Hepatocyte (in vitro differentiated cells): ENCODE measurements around the gene CHST8. TPM values are rescaled to one million over a fixed set of nuclear protein-coding genes. Genes with fewer than 3 reads are reported as not detected.

Source experiments
- DNase-seq: peaks from one replicate; pipeline ENCODE4 v3.0.0-alpha.2; 2016; ENCODE audit warnings: low spot score
- H2AFZ ChIP-seq: fragments of 200-600 bp; sonication (generic); 2 replicates; pipeline ENCODE4 v1.6.0; 2016; ENCODE audit warnings: antibody characterized with exemption, mild to moderate bottlenecking
- H3K27ac ChIP-seq: fragments of 200-600 bp; sonication (generic); 2 replicates; pipeline ENCODE4 v1.5.1; 2016; ENCODE audit warnings: mild to moderate bottlenecking
- H3K27me3 ChIP-seq: fragments of 200-600 bp; sonication (generic); 2 replicates; pipeline ENCODE4 v1.6.1; 2016
- H3K36me3 ChIP-seq: fragments of 200-600 bp; sonication (generic); replicated peaks from 2 replicates; pipeline ENCODE4 v1.5.1; 2016; ENCODE audit warnings: low read depth; ENCODE audit not compliant: insufficient read depth
- H3K4me1 ChIP-seq: fragments of 200-600 bp; sonication (generic); 2 replicates; pipeline ENCODE4 v1.5.1; 2016; ENCODE audit warnings: mild to moderate bottlenecking, moderate library complexity; ENCODE audit not compliant: insufficient read depth
- H3K4me2 ChIP-seq: fragments of 200-600 bp; sonication (generic); 2 replicates; pipeline ENCODE4 v1.6.0; 2016
- H3K4me3 ChIP-seq: fragments of 200-600 bp; sonication (generic); 2 replicates; pipeline ENCODE4 v1.5.1; 2016; ENCODE audit warnings: mild to moderate bottlenecking
- H3K79me2 ChIP-seq: fragments of 200-600 bp; sonication (generic); 2 replicates; pipeline ENCODE4 v1.6.0; 2017; ENCODE audit warnings: mild to moderate bottlenecking
- H3K9me2 ChIP-seq: fragments of 200-600 bp; sonication (generic); replicated peaks from 2 replicates; pipeline ENCODE4 v1.6.0; 2017; ENCODE audit warnings: mild to moderate bottlenecking; ENCODE audit not compliant: insufficient read depth
- H3K9me3 ChIP-seq: fragments of 200-600 bp; sonication (generic); 2 replicates; pipeline ENCODE4 v1.5.1; 2016; ENCODE audit warnings: low read depth, mild to moderate bottlenecking
- H4K20me1 ChIP-seq: fragments of 200-600 bp; sonication (generic); 2 replicates; pipeline ENCODE4 v1.6.0; 2016; ENCODE audit warnings: mild to moderate bottlenecking; ENCODE audit not compliant: insufficient read depth, poor library complexity, severe bottlenecking
- EZH2 ChIP-seq: fragments of 200-600 bp; sonication (generic); IDR thresholded peaks from 2 replicates; pipeline ENCODE4 v1.6.1; 2016; ENCODE audit warnings: antibody characterized with exemption, mild to moderate bottlenecking, borderline replicate concordance
- EZH2phosphoT487 ChIP-seq: fragments of 200-600 bp; sonication (generic); IDR thresholded peaks from one replicate; pipeline ENCODE4 v1.6.1; 2018; ENCODE audit warnings: antibody characterized with exemption, mild to moderate bottlenecking, low read depth, moderate library complexity; ENCODE audit not compliant: unreplicated experiment, severe bottlenecking
- WGBS: methylation state at CpG from one replicate; pipeline ENCODE4 v1.1.6; 2016; ENCODE audit warnings: low lambda C conversion rate; ENCODE audit errors: missing lambda C conversion rate; 5-methylcytosine and 5-hydroxymethylcytosine counted together
- polyA plus RNA-seq: library from polyadenylated mRNA; unstranded; fragments of >200 nt; fragmentation: Nextera tagmentation; extraction: Ambion mirVana; gene quantifications from 2 replicates; pipeline ENCODE4 v1.2.1, GENCODE V29; 2016
- total RNA-seq: library from RNA; depleted of rRNA; stranded (reverse); fragments of >200 nt; gene quantifications from 2 replicates; pipeline ENCODE4 v1.2.3, GENCODE V29; 2014
- TF ChIP-seq, protein P1 (sequence below): fragments of 200-600 bp; sonication (generic); IDR thresholded peaks from 2 replicates; pipeline ENCODE4 v1.5.1; 2016; ENCODE audit warnings: antibody characterized with exemption, mild to moderate bottlenecking; ENCODE audit not compliant: poor library complexity

Gene CHST8
- total and polyA plus RNA-seq, 2 experiments from 2014 or later = 0.07 to 0.89 TPM

DNA sequence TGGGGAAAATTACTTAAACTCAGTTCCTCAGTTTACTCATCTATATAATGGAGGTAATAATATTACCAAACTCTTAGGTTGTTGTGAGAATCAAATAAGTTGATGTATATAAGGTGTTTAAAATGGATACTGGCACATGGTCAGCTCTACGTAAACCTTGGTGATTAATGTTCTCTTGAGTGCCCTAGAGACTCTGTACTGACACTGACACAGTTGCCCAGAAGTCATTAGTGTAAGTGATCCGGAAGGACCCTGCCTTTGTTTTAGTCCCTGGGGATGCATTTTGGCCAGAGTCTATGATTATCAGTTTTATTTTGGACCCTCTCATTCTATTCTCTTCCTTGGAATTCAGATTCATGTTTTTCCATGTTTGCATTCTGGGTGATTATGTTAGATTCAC lies 31.9 kb downstream of the CHST8 start:
- TF ChIP-seq, protein P1, sequence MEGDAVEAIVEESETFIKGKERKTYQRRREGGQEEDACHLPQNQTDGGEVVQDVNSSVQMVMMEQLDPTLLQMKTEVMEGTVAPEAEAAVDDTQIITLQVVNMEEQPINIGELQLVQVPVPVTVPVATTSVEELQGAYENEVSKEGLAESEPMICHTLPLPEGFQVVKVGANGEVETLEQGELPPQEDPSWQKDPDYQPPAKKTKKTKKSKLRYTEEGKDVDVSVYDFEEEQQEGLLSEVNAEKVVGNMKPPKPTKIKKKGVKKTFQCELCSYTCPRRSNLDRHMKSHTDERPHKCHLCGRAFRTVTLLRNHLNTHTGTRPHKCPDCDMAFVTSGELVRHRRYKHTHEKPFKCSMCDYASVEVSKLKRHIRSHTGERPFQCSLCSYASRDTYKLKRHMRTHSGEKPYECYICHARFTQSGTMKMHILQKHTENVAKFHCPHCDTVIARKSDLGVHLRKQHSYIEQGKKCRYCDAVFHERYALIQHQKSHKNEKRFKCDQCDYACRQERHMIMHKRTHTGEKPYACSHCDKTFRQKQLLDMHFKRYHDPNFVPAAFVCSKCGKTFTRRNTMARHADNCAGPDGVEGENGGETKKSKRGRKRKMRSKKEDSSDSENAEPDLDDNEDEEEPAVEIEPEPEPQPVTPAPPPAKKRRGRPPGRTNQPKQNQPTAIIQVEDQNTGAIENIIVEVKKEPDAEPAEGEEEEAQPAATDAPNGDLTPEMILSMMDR = no peak
- TF ChIP-seq EZH2phosphoT487 (no peak), EZH2 (no peak)
- H3K36me3 ChIP-seq = no peaks in the 10 kb centered on the region
- WGBS = 75% methylated on average over 2 of the region's 2 CpGs
- H4K20me1 ChIP-seq = no peaks in the 10 kb centered on the region
- no peak overlapping the region for H3K4me3 ChIP-seq
- no peak for DNase-seq
- H3K4me2 ChIP-seq = no peak overlapping the region
- no peaks in the 10 kb centered on the region for H3K9me2 ChIP-seq
- H3K27me3 ChIP-seq = peaks cover 10% of the 10 kb centered on the region
- no peaks in the 10 kb centered on the region for H3K79me2 ChIP-seq
- H2AFZ ChIP-seq = no peak overlapping the region
- H3K27ac ChIP-seq = no peak overlapping the region
- H3K9me3 ChIP-seq = no peaks in the 10 kb centered on the region
- H3K4me1 ChIP-seq = no peaks in the 10 kb centered on the region

DNA sequence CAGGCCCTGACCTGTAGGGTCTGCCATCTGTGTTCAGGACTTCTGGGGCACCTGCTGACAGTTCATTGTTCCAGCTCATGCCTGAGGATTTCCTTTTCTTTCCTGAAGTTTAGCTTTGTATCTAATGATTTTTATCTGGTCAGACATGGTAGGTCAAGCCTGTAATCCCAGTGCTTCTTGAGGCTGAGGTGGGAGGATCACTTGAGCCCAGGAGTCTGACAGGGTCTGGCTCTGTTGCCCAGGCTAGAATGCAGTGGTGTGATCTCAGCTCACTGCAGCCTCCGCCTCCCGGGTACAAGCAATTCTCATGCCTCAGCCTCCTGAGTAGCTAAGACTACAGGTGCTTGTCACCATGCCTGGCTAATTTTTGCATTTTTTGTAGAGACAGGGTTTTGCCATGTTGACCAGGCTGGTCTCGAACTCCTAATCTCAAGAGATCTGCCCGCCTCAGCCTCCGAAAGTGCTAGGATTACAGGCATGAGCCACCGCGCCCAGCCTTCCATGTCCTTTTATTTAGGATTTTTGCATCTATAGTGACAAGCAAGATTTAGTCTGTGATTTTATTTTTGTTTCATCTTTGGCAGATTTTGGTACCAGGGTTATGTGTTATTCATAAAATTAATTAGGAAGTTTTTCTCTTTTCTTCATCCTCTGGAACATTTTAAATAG lies 33.2 kb downstream of the CHST8 start:
- TF ChIP-seq, protein P1 = no peak
- no peak for TF ChIP-seq EZH2
- no peak for TF ChIP-seq EZH2phosphoT487

DNA sequence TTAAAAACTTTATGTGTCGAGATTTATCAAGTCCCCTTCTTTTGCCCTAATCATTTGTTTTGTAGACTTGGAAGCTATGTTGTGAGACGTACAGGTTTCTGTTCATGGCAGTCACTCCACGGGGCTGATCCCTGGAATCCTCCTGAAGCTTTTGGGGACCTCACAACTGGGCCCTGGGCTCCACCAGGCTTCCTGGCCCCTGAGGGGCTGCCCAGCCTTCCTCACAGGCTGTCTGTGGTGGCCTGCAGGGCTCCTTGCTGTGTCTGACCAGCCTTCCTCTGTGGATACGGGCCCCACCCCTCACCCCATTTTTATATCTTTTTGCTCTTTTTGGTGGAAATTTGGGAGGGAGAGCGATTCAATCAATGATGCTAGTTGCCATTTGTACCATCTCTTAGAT lies 38.1 kb downstream of the CHST8 start:
- no peaks in the 10 kb centered on the region for H3K9me3 ChIP-seq
- no peak overlapping the region for H2AFZ ChIP-seq
- DNase-seq = no peak
- H3K9me2 ChIP-seq = no peaks in the 10 kb centered on the region
- H3K36me3 ChIP-seq = no peaks in the 10 kb centered on the region
- H4K20me1 ChIP-seq = no peaks in the 10 kb centered on the region
- H3K4me2 ChIP-seq = no peak overlapping the region
- 85% methylated on average over 5 of the region's 5 CpGs for WGBS
- no peak overlapping the region for H3K27ac ChIP-seq
- TF ChIP-seq EZH2 (no peak), EZH2phosphoT487 (no peak)
- TF ChIP-seq, protein P1 = no peak
- no peak overlapping the region for H3K4me3 ChIP-seq
- no peaks in the 10 kb centered on the region for H3K79me2 ChIP-seq
- no peaks in the 10 kb centered on the region for H3K4me1 ChIP-seq
- H3K27me3 ChIP-seq = peaks cover 6% of the 10 kb centered on the region

More for the DNA sequence above, 33.2 kb downstream of the CHST8 start:
- Histone ChIP-seq H3K79me2 (no peaks in the 10 kb centered on the region), H3K4me2 (no peak overlapping the region), H2AFZ (no peak overlapping the region), H3K36me3 (no peaks in the 10 kb centered on the region), H3K9me2 (no peaks in the 10 kb centered on the region), H3K4me3 (no peak overlapping the region), H3K4me1 (no peaks in the 10 kb centered on the region), H3K9me3 (no peaks in the 10 kb centered on the region), H3K27me3 (peaks cover 10% of the 10 kb centered on the region), H4K20me1 (no peaks in the 10 kb centered on the region), H3K27ac (no peak overlapping the region)
- 77% methylated on average over 7 of the region's 7 CpGs for WGBS
- no peak for DNase-seq
